Neural crest cell (in vitro differentiated cells): ENCODE data around the gene ARHGAP22. TPM values are rescaled to one million over a fixed set of nuclear protein-coding genes. Genes with fewer than 3 reads are reported as not detected.

ENCODE experiments used
- DNase-seq: peaks from one replicate; pipeline ENCODE4 v3.0.0; 2021; ENCODE audit warnings: low read depth, mixed read lengths, low spot score
- H3K27ac Mint-ChIP-seq: one replicate; pipeline ENCODE4 v1.8.0; 2021; ENCODE audit warnings: mild to moderate bottlenecking, mixed read lengths; ENCODE audit not compliant: unreplicated experiment
- H3K27me3 Mint-ChIP-seq: 2 replicates; pipeline ENCODE4 v1.8.0; 2021; ENCODE audit warnings: low read depth, mild to moderate bottlenecking, mixed read lengths
- H3K36me3 Mint-ChIP-seq: 2 replicates; pipeline ENCODE4 v1.8.0; 2021; ENCODE audit warnings: low read depth, mild to moderate bottlenecking, mixed read lengths
- H3K4me1 Mint-ChIP-seq: 2 replicates; pipeline ENCODE4 v1.8.0; 2021; ENCODE audit warnings: mixed read lengths
- H3K4me3 Mint-ChIP-seq: one replicate; pipeline ENCODE4 v1.8.0; 2021; ENCODE audit warnings: mild to moderate bottlenecking, mixed read lengths
- H3K9me3 Mint-ChIP-seq: 2 replicates; pipeline ENCODE4 v1.8.0; 2021; ENCODE audit warnings: mixed read lengths
- total RNA-seq: library from RNA; stranded (reverse); gene quantifications from 2 replicates; pipeline ENCODE4 v1.2.1, GENCODE V29; 2021
- TF ChIP-seq, protein P1 (sequence below): fragments of 200-600 bp; sonication (generic); conservative IDR thresholded peaks from 2 replicates; pipeline ENCODE4 v1.5.0; 2021; ENCODE audit warnings: antibody characterized with exemption, mild to moderate bottlenecking

Gene ARHGAP22
- total RNA-seq, 1 donor from 2014 or later: 5.2 TPM

DNA sequence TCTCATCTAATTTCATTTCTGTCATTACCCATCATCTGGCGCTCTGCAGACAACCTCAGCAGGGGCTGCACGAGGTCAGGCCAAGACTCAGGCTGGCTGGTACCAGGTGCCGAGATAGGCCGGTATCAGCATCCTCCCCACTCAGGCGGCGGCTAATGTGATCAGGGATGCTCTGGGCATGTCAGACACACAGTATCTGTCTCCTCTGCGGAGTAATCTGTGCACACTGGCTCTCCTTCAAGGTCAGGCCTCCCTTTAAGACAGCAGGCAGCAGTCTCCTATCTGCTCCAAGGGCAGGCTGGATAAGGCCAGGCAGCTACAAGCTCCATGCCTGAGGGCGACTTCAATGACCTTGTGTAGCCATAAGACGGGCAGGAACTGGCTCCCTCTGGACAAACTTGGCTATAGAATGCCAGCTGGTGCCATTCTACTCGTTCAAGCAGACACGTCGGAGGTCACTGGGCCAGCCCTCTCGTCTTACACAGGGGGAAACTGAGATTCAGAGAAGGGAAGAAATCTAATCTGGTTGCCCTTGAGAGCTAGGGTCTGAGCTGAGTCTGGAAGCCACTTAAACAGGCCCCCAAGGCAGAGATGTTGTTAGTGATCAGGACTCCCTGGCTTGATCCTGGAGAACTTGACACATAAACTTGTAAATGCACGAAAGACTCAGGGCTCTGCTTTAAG, 59.3 kb downstream of the ARHGAP22 start:
- no peak for DNase-seq
- TF ChIP-seq, protein P1, sequence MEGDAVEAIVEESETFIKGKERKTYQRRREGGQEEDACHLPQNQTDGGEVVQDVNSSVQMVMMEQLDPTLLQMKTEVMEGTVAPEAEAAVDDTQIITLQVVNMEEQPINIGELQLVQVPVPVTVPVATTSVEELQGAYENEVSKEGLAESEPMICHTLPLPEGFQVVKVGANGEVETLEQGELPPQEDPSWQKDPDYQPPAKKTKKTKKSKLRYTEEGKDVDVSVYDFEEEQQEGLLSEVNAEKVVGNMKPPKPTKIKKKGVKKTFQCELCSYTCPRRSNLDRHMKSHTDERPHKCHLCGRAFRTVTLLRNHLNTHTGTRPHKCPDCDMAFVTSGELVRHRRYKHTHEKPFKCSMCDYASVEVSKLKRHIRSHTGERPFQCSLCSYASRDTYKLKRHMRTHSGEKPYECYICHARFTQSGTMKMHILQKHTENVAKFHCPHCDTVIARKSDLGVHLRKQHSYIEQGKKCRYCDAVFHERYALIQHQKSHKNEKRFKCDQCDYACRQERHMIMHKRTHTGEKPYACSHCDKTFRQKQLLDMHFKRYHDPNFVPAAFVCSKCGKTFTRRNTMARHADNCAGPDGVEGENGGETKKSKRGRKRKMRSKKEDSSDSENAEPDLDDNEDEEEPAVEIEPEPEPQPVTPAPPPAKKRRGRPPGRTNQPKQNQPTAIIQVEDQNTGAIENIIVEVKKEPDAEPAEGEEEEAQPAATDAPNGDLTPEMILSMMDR: no peak

DNA sequence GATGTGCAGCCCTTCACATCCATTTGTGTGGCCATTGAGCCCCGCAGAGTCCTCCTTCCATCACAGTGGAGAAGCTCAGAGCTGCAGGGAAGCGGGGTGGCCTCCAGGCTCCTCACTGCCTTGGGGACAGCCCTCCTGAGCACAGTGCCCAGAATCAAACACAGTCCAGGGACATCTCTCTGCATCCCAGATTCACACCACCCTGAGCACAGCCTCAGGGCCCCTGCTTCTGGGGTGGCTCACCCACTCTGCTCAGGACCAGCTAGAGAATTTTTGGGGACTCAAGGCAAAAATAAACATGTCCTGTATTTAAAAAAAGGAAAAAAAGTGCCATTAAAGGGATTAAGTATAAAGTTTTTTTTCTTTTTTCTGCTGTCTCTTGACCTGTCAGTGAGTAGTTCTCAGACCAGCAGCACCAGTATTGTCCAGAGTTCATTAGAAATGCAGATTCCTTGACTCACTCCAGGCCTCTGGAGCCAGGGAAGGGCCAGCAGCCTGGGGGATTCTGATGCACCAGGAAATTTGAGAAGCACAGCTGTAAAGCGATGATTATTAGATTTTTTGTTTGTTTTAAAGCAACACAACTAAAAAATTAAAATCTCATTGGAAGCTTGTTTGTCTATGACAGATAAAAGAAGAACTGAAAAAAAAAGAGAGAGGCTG, 61.6 kb downstream of the ARHGAP22 start:
- Mint-ChIP-seq H3K27me3 (no peaks in the 10 kb centered on the region), H3K4me3 (no peak overlapping the region), H3K36me3 (no peaks in the 10 kb centered on the region), H3K9me3 (no peaks in the 10 kb centered on the region), H3K27ac (peak overlapping the region; percentile 50), H3K4me1 (no peaks in the 10 kb centered on the region)
- TF ChIP-seq, protein P1: no peak
- DNase-seq: no peak

More for the DNA sequence above, 59.3 kb downstream of the ARHGAP22 start:
- Mint-ChIP-seq H3K4me1 (no peaks in the 10 kb centered on the region), H3K4me3 (no peak overlapping the region), H3K9me3 (no peaks in the 10 kb centered on the region), H3K27me3 (no peaks in the 10 kb centered on the region), H3K27ac (no peak overlapping the region), H3K36me3 (no peaks in the 10 kb centered on the region)

DNA sequence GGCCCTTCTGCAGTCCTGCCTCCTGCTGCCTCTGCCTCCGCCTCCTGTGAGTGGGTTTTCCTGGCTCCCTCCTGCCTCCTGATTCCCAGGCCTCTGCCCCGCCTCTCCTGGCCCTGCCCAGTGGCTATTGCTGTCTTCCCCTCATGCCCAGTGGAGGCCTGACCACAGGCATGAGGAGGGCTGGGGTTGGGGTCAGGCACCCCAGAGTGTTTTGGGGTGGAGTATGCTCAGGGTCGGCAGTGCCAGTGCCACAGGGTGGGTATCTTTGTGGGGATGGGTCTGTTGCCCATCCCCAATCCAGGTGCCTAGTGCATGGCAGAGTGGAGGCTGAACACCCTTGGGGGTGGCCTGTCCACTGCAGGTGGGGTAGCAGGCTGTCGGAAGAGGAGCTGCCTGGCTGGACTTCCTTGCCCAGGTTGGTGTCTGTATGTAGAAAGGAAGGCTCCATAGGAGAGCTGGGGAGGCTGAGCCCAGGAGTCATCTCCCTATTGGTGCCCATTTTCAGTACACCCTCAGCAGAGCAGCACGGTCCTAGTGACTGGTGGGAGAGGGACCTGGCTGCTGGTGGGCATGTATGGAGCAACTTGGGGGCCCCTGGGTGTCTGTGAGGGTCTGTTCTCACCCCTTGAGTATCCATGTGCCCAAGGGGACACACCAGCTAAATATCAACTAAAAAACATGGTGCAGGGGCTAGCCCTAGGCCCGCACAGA, 62.2 kb downstream of the ARHGAP22 start:
- Mint-ChIP-seq H3K9me3 (no peaks in the 10 kb centered on the region), H3K36me3 (no peaks in the 10 kb centered on the region), H3K27me3 (no peaks in the 10 kb centered on the region), H3K27ac (no peak overlapping the region), H3K4me1 (no peaks in the 10 kb centered on the region), H3K4me3 (no peak overlapping the region)
- TF ChIP-seq, protein P1: no peak
- DNase-seq: no peak

DNA sequence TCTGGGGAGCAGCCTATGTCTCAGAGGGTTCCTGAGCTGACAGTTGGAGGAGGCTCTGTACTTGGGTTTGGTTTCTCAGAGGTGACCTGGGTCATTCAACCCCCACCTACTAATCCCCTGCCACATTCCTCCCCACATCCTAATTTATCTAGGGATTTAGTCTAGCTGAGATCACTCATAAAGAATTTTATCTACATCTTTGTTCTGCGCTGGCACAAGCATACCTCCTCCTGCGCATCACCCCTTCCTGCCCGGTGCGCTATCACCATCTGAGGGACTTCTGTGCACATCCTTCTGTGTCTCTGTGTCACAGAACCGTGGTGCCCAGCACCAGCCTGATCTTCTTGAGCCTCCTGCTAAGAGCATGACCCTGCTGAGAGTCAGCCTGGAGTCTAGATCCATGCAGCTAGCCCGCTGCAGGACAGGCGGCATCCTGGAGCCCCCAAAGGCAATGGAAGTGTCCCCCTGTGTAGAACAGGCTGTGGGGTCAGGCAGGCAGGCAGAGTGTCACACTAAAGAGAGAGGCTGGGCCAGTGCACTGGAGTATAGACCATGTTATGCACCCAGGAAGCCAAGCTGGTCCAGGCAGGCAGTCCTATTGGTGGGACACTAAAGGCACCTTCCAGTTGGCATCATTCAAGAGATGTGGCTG, 63.6 kb downstream of the ARHGAP22 start:
- Mint-ChIP-seq H3K9me3 (no peaks in the 10 kb centered on the region), H3K4me3 (no peak overlapping the region), H3K27me3 (no peaks in the 10 kb centered on the region), H3K36me3 (no peaks in the 10 kb centered on the region), H3K4me1 (peaks cover 6% of the 10 kb centered on the region), H3K27ac (peak overlapping the region; percentile 57)
- no peak for DNase-seq
- TF ChIP-seq, protein P1: no peak

DNA sequence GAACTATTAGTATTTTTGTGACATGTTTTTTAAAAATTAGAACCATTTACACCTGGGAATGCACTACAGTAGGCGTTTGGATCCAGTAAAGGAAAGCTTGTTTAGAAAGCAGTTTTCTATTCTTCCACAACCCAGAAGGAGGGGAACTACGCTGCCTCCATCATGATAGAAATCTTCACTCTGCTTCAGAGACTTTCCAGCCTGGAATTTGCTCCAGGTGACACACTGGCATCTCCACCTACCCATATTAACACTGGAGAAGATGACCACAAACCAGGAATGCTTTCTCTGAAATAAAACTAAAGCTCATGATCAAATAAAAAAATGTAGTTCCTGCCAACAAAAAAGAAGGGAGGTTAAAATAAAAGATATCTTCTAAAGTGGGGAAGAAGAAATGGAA, 66.3 kb downstream of the ARHGAP22 start:
- peaks cover 9% of the 10 kb centered on the region for H3K4me1 Mint-ChIP-seq
- H3K4me3 Mint-ChIP-seq: no peak overlapping the region
- no peaks in the 10 kb centered on the region for H3K9me3 Mint-ChIP-seq
- no peak for DNase-seq
- H3K27me3 Mint-ChIP-seq: no peaks in the 10 kb centered on the region
- H3K27ac Mint-ChIP-seq: no peak overlapping the region
- no peaks in the 10 kb centered on the region for H3K36me3 Mint-ChIP-seq
- TF ChIP-seq, protein P1: no peak
